Mesodermal cell (in vitro differentiated cells): ENCODE measurements around the gene TOMM20.

ENCODE experiments used
- H3K27ac ChIP-seq: 2 replicates; pipeline ENCODE4 v1.7.0; 2013; ENCODE audit warnings: mild to moderate bottlenecking, low read depth, low read length, moderate library complexity; ENCODE audit not compliant: severe bottlenecking
- H3K36me3 ChIP-seq: 2 replicates; pipeline ENCODE4 v1.7.1; 2013; ENCODE audit warnings: mild to moderate bottlenecking, low read length, moderate library complexity; ENCODE audit not compliant: control insufficient read depth, insufficient read depth
- H3K4me1 ChIP-seq: one replicate; pipeline ENCODE4 v1.7.1; 2013; ENCODE audit warnings: mild to moderate bottlenecking, low read length; ENCODE audit not compliant: insufficient read depth, control insufficient read depth, poor library complexity, severe bottlenecking
- H3K4me3 ChIP-seq: 2 replicates; pipeline ENCODE4 v1.7.0; 2013; ENCODE audit warnings: low read length, control low read depth, mild to moderate bottlenecking; ENCODE audit not compliant: insufficient read depth, poor library complexity, severe bottlenecking; ENCODE audit errors: extremely low read depth
- H3K9me3 ChIP-seq: 2 replicates; pipeline ENCODE4 v1.7.1; 2013; ENCODE audit warnings: mild to moderate bottlenecking, low read length, moderate library complexity; ENCODE audit not compliant: control insufficient read depth
- WGBS, 2 experiments: methylation state at CpG; one replicate each; pipeline ENCODE4 v1.1.5; 2013; ENCODE audit warnings: missing lambda C conversion rate in 2 of 2; ENCODE audit not compliant: insufficient coverage in 2 of 2; 5-methylcytosine and 5-hydroxymethylcytosine counted together

TOMM20 gene

GRCh38 chr1:235078480-235079381, 49.9 kb downstream of the TOMM20 start:
- Histone ChIP-seq H3K4me1 (peaks cover 42% of the 10 kb centered on the region), H3K27ac (no peak overlapping the region), H3K9me3 (peaks cover 6% of the 10 kb centered on the region), H3K4me3 (no peak overlapping the region), H3K36me3 (no peaks in the 10 kb centered on the region)
- WGBS, 2 experiments, result 79 to 88% methylated on average over 5 to 8 of the region's 9 CpGs

DNA sequence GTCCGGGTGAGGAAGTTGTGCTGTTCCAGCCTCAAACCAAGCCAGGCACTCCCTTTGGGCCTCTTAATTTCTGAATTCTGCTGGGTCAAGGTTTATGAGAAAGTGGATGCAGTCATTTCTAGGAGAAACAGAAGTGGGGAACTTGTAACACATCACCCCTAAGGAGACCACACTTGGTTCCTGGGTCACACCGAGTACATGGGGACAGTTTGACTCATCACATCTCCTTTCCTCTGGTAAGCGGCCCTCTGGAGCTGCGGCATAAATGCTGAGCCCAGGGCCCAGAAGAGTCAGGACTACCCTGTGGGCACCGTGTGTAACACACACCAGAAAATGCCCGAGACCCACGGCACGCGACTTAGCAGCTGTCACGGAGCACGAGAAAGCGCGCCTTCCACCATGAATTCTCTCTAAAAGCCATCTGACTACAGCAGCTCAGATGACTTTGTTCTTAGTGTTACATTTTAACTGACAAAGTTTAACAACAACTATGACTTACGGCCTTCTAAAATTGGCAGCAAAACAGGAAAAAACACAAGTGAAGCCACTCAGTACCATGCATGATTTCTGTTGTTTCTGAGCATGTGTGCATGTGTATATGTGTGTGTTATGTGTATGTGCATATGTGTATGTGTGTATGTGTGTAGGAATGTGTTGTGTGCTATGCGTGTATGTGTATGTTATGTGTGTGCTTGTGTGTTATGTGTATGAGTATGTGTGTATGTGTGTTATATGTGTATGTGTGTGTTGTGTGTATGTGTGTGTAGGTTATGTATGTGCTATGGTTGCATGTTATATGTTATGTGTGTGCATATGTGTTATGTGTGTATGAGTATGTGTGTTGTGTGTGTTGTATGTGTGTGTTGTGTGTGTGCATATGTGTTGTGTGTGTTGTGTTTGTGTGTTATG, 50.8 kb downstream of the TOMM20 start:
- Histone ChIP-seq H3K9me3 (peaks cover 6% of the 10 kb centered on the region), H3K27ac (no peak overlapping the region), H3K36me3 (no peaks in the 10 kb centered on the region), H3K4me1 (peaks cover 42% of the 10 kb centered on the region), H3K4me3 (no peak overlapping the region)
- 90 to 92% methylated on average over 13 to 14 of the region's 15 CpGs for WGBS, 2 experiments

DNA sequence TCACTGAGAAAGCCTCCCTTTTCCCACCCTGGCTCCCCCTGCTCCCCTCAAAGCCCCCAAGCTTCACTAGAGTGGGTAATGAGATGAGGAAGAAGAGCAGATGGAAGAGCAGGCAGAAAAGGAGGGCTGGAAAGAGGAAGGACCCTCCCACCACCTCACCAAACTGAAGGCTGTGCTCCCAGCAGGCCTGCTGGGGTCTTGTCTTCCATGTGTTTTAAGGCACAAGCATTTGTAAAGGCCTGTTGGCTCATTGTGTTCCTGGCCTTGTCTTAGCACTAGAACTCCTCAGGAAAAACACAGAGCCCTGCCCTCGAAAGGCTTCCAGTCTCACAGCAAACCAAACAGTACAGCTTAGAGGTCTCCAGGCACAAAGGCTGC, 51.5 kb downstream of the TOMM20 start:
- Histone ChIP-seq H3K9me3 (peaks cover 6% of the 10 kb centered on the region), H3K4me3 (no peak overlapping the region), H3K27ac (no peak overlapping the region), H3K36me3 (no peaks in the 10 kb centered on the region), H3K4me1 (peaks cover 41% of the 10 kb centered on the region)
- WGBS, 2 experiments, result 94 to 100% methylated on average over 1 of the region's 1 CpG

DNA sequence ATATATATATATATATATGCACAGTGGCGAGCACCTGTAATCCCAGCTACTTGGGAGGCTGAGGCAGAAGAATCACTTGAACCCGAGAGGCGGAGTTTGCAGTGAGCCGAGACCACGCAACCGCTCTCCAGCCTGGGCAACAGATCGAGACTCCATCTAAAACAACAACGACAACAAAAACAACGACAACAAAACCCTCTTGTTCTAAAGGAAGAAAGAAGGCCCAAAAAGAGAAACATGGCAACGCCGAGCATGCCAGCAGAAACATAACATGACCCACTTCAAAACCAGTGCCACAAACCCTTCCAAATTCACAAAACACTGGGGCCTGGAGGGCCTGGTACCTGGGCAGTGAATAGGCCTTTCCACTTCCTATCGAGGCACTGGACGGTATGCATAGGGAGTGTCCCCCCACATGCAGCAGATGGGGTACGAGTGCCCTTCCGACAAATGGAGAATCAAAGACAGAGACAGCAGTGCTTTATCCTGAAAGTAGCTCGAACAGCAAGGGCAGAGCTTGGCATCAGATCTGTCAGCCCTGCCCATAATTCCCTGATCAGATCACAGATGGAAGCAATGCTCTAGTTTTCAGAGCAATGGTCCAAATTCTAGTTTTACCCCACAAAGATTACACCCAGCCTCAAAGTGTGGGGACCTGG, 52.0 kb downstream of the TOMM20 start:
- no peaks in the 10 kb centered on the region for H3K36me3 ChIP-seq
- peaks cover 41% of the 10 kb centered on the region for H3K4me1 ChIP-seq
- peaks cover 6% of the 10 kb centered on the region for H3K9me3 ChIP-seq
- H3K27ac ChIP-seq, result no peak overlapping the region
- 92 to 98% methylated on average over 8 to 9 of the region's 16 CpGs for WGBS, 2 experiments
- H3K4me3 ChIP-seq, result no peak overlapping the region

- Histone ChIP-seq H3K4me1 (peaks cover 41% of the 10 kb centered on the region), H3K27ac (peak overlapping the region; percentile 90), H3K36me3 (no peaks in the 10 kb centered on the region), H3K9me3 (peaks cover 6% of the 10 kb centered on the region), H3K4me3 (no peak overlapping the region)
- WGBS, 2 experiments, result 97 to 98% methylated on average over 6 of the region's 8 CpGs
Measured at GRCh38 chr1:235075777-235076308, 52.8 kb downstream of the TOMM20 start.

- peaks cover 6% of the 10 kb centered on the region for H3K9me3 ChIP-seq
- peaks cover 41% of the 10 kb centered on the region for H3K4me1 ChIP-seq
- WGBS, 2 experiments, result 92 to 95% methylated on average over 18 to 20 of the region's 25 CpGs
- H3K27ac ChIP-seq, result peak overlapping the region; percentile 90
- H3K4me3 ChIP-seq, result no peak overlapping the region
- H3K36me3 ChIP-seq, result no peaks in the 10 kb centered on the region
Measured at GRCh38 chr1:235075048-235075776, 53.4 kb downstream of the TOMM20 start.

DNA sequence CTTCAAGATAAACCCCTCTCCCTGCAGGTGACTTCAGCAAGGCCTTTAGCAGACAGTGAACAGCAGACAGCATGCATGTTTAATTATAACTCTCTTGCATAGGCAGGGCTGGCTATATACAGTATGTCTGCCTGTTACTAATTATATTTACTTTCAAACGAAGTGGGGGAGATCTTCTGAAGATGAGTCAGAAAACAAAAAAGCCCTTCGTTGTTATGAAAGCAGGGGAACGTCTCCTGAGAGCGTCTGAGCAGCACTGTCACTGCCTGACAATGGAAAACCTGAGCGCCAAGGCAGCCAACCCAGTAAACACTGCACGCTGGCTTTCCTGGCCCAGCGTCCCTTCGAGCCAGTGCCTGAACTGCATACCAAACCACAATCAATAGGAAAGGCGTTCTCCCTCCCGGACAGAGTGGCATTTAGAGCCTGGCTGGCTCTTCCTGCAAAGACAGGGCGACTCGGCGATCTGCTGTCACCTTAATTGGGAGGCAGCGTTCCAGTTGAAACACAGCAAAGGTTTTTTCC, 54.1 kb downstream of the TOMM20 start:
- 61 to 66% methylated on average over 10 to 13 of the region's 14 CpGs for WGBS, 2 experiments
- peaks cover 35% of the 10 kb centered on the region for H3K4me1 ChIP-seq
- H3K4me3 ChIP-seq, result no peak overlapping the region
- H3K27ac ChIP-seq, result peak overlapping the region; percentile 90
- H3K9me3 ChIP-seq, result peaks cover 6% of the 10 kb centered on the region
- no peaks in the 10 kb centered on the region for H3K36me3 ChIP-seq

DNA sequence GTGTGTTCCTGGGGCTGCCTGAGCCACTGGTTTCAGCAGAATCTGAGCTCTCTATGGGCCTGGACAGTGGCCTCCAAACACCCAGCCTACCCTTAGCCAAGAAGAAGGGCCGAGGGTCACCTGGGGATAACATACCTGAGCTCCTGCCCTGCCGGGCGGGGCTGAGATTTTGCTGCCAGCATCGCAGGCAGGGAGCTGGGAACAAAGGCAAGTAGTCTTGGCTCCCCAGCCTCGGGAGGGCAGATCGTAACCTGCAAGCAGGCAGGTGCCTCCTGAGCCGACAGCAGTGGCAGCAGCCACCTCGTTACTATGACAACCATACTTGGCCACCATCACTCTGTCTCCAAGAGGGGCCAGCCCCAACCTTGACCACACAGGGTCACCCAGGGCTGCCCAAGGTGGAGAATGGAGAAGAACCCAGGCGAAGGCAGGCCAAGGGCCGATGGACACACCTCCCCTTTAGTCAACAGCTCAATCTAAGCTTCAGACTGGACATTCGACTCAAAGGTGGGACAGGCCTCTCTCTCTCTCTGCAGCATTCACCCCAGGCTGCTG, 54.6 kb downstream of the TOMM20 start:
- H3K4me1 ChIP-seq, result peaks cover 30% of the 10 kb centered on the region
- H3K27ac ChIP-seq, result peak overlapping the region; percentile 90
- H3K4me3 ChIP-seq, result no peak overlapping the region
- 92 to 96% methylated on average over 9 to 10 of the region's 11 CpGs for whole genome bisulfite sequencing, 2 experiments
- H3K36me3 ChIP-seq, result no peaks in the 10 kb centered on the region
- peaks cover 6% of the 10 kb centered on the region for H3K9me3 ChIP-seq

DNA sequence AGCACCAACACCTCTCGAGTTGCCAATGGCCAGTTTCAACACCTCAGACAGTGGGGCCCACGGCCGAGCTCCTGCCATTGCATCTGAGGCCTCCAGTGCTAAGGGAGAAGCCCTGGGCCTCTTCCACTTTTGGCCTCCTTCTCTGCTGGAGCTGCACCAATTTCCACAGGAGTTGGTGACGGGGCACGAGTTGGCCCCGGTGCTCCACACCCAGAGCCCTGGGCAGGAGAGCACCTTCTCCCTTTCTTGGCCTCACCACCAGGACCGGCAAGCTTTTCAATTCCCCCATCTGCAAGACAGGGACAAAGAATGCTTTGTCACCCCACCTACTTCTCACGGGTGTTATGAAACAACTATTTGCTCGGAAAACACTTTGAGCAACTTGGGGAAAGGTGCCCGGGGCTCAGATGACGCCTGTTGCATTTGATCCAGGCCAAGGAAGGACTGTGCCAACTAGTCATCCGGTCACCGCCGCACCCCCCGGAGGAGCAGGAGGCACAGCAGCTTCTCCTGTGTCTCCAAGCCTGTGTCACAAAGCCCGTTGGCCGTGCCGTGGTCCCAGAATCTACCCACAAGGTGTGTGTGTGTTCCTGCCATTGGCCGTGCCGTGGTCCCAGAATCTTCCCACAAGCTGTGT, 55.2 kb downstream of the TOMM20 start:
- Histone ChIP-seq H3K9me3 (peaks cover 6% of the 10 kb centered on the region), H3K4me1 (peaks cover 30% of the 10 kb centered on the region), H3K27ac (no peak overlapping the region), H3K36me3 (no peaks in the 10 kb centered on the region), H3K4me3 (no peak overlapping the region)
- 92 to 97% methylated on average over 19 to 20 of the region's 20 CpGs for WGBS, 2 experiments
